Suprapubic skin (tissue), 3 donors: ENCODE data around the gene PARK7.

Experiments
- CTCF ChIP-seq, 2 donors: fragments of 200-600 bp in 1 of 2; fragments of 450-650 bp in 1 of 2; sonication (generic) in 1 of 2; IDR thresholded peaks; one replicate each; pipeline ENCODE4 v1.5.1; 2016 to 2019; ENCODE audit warnings: antibody characterized with exemption in 2 of 2, mild to moderate bottlenecking in 1 of 2, moderate library complexity in 1 of 2
- POLR2AphosphoS5 ChIP-seq, 3 donors: sonication (generic); formaldehyde crosslinking; IDR thresholded peaks; one replicate each; pipeline ENCODE4 v1.6.1; 2017; ENCODE audit warnings: antibody characterized with exemption in 3 of 3

GRCh38 chr1:7962014-7962335, 464 bp downstream of the PARK7 start:
- no peak for TF ChIP-seq POLR2AphosphoS5 (IDR thresholded peaks at IDR 0.05)
- no peak for TF ChIP-seq CTCF (IDR thresholded peaks at IDR 0.05)
